ENCODE measurements around the gene RAB3IL1.

The RAB3IL1 gene

DNA sequence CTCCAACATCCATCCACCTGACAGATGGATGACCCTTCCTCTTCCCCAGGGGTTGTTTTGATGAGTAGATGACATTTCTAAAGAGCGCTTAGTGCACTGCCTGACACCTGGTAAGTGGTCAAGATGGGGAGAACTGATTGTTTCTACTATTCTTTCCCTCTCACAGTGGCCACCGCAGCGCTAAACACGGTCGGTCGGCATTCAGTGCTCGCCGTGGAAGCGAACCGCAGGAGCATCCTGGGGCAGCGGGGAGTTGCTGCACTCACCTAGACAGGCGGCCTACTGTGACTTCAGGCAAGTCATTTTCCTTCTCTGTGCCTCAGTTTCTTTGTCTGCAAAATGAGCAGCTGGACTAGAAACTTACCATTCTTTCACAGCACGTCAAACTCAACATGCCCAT lies 27.8 kb upstream of the RAB3IL1 start:
- Histone ChIP-seq H3K4me3 (IDR thresholded peaks at IDR 0.05; ENCODE audit: insufficient read depth, low read depth, low read length) (no peak overlapping the region), H2AFZ (ENCODE audit: low read depth) (no peak overlapping the region), H3K4me1 (ENCODE audit: low read depth, poor library complexity, severe bottlenecking) (peaks cover 25% of the 10 kb centered on the region), H3K27me3 (ENCODE audit: insufficient read depth, low read depth) (no peaks in the 10 kb centered on the region), H3K27ac (no peak overlapping the region), H3K4me2 (no peak overlapping the region), H3K79me2 (ENCODE audit: insufficient read depth, low read depth) (no peaks in the 10 kb centered on the region), H4K20me1 (ENCODE audit: insufficient read depth) (no peaks in the 10 kb centered on the region), H3K9ac (no peak overlapping the region), H3K36me3 (ENCODE audit: insufficient read depth) (no peaks in the 10 kb centered on the region)
- TF ChIP-seq, protein P1, sequence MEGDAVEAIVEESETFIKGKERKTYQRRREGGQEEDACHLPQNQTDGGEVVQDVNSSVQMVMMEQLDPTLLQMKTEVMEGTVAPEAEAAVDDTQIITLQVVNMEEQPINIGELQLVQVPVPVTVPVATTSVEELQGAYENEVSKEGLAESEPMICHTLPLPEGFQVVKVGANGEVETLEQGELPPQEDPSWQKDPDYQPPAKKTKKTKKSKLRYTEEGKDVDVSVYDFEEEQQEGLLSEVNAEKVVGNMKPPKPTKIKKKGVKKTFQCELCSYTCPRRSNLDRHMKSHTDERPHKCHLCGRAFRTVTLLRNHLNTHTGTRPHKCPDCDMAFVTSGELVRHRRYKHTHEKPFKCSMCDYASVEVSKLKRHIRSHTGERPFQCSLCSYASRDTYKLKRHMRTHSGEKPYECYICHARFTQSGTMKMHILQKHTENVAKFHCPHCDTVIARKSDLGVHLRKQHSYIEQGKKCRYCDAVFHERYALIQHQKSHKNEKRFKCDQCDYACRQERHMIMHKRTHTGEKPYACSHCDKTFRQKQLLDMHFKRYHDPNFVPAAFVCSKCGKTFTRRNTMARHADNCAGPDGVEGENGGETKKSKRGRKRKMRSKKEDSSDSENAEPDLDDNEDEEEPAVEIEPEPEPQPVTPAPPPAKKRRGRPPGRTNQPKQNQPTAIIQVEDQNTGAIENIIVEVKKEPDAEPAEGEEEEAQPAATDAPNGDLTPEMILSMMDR (conservative IDR thresholded peaks at IDR 0.05; ENCODE audit: low read depth, low read length), result no peak

DNA sequence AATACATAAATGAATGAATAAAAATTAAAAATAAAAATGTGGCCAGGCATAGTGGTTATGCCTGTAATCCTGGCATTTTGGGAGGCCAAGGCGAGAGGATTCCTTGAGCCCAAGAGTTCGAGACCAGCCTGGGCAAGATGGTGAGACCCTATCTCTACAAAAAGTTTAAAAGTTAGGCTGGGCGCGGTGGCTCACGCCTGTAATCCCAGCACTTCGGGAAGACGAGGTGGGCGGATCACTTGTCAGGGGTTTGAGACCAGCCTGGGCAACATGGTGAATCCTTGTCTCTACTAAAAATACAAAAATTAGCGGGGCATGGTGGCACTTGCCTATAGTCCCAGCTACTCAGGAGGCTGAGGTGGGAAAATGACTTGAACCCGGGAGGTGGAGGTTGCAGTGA lies 23.1 kb upstream of the RAB3IL1 start:
- no peak overlapping the region for H3K4me3 ChIP-seq (IDR thresholded peaks at IDR 0.05; ENCODE audit: insufficient read depth, low read depth, low read length)
- TF ChIP-seq, protein P1 (conservative IDR thresholded peaks at IDR 0.05; ENCODE audit: low read depth, low read length), result no peak
- no peaks in the 10 kb centered on the region for H3K4me1 ChIP-seq (ENCODE audit: low read depth, poor library complexity, severe bottlenecking)
- no peak overlapping the region for H3K9ac ChIP-seq
- no peaks in the 10 kb centered on the region for H3K79me2 ChIP-seq (ENCODE audit: insufficient read depth, low read depth)
- H2AFZ ChIP-seq (ENCODE audit: low read depth), result no peak overlapping the region
- H3K27me3 ChIP-seq (ENCODE audit: insufficient read depth, low read depth), result no peaks in the 10 kb centered on the region
- H3K27ac ChIP-seq, result no peak overlapping the region
- H3K36me3 ChIP-seq (ENCODE audit: insufficient read depth), result no peaks in the 10 kb centered on the region
- no peak overlapping the region for H3K4me2 ChIP-seq
- no peaks in the 10 kb centered on the region for H4K20me1 ChIP-seq (ENCODE audit: insufficient read depth)

DNA sequence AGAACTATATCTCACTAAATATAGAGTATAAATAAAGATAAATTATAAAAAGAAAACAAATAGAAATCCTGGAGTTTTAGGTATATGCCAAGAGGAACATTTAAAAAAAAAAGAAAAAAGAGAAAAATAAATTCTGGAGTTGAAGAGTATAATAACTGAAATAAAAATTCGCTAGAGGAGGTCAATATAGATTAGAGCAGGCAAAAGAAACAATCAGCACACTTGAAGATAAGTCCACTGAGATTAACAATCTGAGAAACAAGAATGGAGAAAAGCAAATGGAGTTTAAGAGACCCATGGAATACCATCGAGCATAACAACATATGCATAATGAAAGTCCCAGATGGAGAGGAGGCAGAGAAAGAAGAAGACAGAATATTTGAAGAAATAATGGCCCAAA lies 18.5 kb upstream of the RAB3IL1 start:
- no peaks in the 10 kb centered on the region for H4K20me1 ChIP-seq (ENCODE audit: insufficient read depth)
- H3K36me3 ChIP-seq (ENCODE audit: insufficient read depth), result no peaks in the 10 kb centered on the region
- TF ChIP-seq, protein P1 (conservative IDR thresholded peaks at IDR 0.05; ENCODE audit: low read depth, low read length), result no peak
- H3K4me2 ChIP-seq, result no peak overlapping the region
- no peaks in the 10 kb centered on the region for H3K79me2 ChIP-seq (ENCODE audit: insufficient read depth, low read depth)
- H3K27me3 ChIP-seq (ENCODE audit: insufficient read depth, low read depth), result no peaks in the 10 kb centered on the region
- no peaks in the 10 kb centered on the region for H3K4me1 ChIP-seq (ENCODE audit: low read depth, poor library complexity, severe bottlenecking)
- H2AFZ ChIP-seq (ENCODE audit: low read depth), result no peak overlapping the region
- H3K27ac ChIP-seq, result no peak overlapping the region
- no peak overlapping the region for H3K9ac ChIP-seq
- no peak overlapping the region for H3K4me3 ChIP-seq (IDR thresholded peaks at IDR 0.05; ENCODE audit: insufficient read depth, low read depth, low read length)

DNA sequence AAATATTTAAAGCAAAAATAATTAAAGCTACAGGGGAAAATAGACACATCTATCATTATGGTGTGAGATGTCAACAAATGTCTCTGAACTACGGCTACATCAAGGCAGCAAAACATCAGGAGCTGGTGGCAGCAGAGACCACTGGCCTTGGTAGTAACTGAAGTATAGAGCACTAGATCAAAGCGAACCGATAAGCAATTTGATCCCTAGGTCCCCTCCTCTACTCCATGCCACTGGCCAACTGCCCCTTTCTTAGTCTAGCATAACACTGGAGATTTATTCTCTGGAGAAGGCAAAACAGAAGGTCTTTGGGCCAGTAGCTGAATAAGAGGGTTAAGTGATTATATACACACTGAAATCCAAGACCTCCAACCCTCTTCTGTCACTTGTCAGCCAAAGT lies 13.6 kb upstream of the RAB3IL1 start:
- Histone ChIP-seq H3K4me3 (IDR thresholded peaks at IDR 0.05; ENCODE audit: insufficient read depth, low read depth, low read length) (no peak overlapping the region), H3K79me2 (ENCODE audit: insufficient read depth, low read depth) (no peaks in the 10 kb centered on the region), H2AFZ (ENCODE audit: low read depth) (no peak overlapping the region), H3K27ac (no peak overlapping the region), H3K36me3 (ENCODE audit: insufficient read depth) (no peaks in the 10 kb centered on the region), H3K27me3 (ENCODE audit: insufficient read depth, low read depth) (no peaks in the 10 kb centered on the region), H3K9ac (no peak overlapping the region), H3K4me1 (ENCODE audit: low read depth, poor library complexity, severe bottlenecking) (no peaks in the 10 kb centered on the region), H4K20me1 (ENCODE audit: insufficient read depth) (no peaks in the 10 kb centered on the region), H3K4me2 (no peak overlapping the region)
- TF ChIP-seq, protein P1 (conservative IDR thresholded peaks at IDR 0.05; ENCODE audit: low read depth, low read length), result no peak

Data from KMS-11 (cell line).